GM21737 (cell line): ENCODE data around the gene MCC.

Experiments
- ATAC-seq: cut with Tn5 transposase; IDR thresholded peaks from one replicate; pipeline ENCODE4 v1.9.1; 2021; ENCODE audit warnings: mild to moderate bottlenecking, moderate library complexity; ENCODE audit not compliant: unreplicated experiment

MCC gene

DNA sequence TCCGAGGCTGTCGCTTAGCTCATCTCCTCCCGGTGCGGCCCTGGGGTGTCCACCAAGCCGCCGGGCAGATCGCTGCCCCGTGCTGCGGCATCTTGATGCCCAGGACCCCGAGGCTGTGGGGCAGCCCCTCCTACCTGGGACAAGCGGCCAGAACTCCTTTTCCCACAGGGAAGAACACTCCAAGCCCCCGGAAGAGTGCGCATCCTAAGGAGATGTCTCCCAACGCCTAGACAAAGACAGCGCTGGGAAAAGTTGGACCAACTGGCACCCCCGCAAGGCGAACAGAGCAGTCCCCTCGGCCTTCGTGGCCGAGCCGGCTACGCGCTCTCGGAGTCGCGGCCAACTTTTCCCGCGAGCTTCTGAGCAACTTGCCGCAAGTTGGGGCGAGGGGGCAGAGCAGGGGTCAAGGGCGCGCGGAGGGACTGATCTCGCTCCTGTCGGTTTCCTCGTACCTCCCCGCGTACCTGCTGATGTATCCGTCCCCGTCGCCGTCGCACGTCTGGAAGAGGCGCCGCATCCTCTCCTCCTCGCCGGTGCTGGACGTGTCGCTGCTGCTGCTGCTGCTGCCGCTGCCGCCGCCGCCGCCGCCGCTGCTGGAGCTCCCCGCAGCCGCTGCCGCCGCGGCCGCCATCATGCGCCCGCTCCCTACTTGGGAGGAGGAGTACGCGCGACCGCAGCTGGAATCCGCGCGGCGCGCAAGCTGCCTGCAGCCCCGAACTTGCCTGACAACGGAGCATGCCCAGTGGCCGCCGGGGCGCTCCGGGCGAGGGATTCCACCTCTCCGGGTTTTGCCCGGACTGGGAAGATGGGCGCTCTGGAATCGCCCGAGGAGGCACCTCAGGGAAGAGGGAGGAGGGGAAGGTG lies at the start of gene MCC:
Gene MCC (minus strand): TSS at position 673 of the 864 bp plus-strand sequence.
- no peak for ATAC-seq

DNA sequence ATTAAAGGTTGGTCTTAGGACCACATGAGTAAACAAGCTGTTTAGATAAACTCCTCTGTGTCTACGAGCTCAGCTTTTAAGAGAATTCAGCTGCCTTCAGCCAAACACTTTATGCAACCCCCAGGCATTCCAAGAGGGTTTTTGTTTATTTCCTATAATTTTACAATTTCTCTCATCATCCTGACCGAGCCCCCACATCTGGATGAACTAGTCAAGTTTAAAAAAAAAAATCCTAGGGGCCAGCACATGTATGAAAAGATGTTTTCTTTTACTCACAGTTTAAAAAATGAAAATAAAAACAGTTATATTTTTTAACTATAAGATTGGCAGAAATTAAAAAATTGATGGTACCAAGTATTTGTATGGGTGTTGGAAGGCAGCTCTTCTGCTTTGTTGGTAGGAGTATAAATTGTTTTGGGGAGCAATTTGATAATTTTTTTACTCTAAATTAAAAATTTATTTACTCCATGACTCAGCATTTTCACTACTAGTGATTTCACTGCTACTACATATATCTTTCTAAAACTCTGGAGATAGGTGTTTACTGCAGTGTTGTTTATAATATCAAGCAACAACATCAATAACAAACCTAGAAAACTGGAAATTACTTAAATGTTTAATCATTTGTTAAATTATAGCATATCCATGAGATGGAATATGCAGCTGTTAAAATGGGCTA lies 43.4 kb upstream of the MCC start:
- ATAC-seq: no peak

DNA sequence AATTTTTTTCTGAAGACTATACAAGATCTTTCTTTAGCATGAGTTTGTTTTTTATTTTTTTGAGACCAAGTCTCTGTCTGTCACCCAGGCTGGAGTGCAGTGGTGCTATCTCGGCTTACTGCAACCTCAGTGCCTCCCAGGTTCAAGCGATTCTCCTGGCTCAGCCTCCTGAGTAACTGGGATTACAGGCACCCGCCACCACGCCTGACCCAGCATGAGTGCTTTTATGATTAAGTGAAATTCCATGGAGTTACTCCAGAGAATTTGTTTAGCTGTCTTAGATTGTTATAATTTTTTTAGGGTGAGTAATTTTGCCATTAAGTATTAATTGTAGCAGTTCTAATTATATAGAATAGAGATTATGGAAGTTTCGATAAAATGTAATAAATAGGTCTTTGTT lies 39.5 kb upstream of the MCC start:
- ATAC-seq: no peak

DNA sequence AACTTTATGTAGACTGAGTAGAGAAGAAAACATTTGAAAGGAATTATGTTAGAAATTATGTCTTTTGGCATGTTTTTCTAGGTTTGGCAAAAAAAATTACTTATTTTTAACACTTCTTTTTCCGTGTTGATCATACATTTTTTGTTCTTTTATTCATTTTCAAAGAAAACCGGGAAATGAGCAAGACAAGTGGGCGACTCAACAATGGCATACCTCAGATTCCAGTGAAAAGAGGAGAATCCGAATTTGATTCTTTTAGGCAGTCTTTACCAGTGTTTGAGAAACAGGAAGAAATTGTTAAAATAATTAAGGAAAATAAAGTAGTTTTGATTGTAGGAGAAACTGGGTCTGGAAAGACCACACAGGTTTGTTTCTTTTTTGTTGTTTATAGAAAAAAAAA lies 38.2 kb upstream of the MCC start:
- ATAC-seq: no peak

DNA sequence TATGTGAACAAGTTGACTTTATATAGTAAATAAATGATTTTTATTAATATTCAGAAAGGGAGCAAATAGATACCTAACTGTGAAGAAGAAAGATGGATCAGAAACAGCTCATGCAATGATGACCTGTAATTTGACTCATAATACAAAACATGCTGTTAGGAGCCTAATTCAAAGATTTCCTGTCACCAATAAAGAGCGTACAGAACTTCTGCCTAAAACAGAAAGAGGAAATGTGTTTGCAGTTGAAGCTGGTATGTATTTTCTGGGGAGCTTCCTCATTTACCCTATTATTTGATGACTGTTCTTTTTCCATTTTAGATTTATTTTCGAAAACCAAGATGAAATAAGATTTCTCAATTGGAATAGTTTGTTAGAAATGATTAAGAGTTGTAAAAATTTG lies 36.7 kb upstream of the MCC start:
- peak; percentile 59 for ATAC-seq

DNA sequence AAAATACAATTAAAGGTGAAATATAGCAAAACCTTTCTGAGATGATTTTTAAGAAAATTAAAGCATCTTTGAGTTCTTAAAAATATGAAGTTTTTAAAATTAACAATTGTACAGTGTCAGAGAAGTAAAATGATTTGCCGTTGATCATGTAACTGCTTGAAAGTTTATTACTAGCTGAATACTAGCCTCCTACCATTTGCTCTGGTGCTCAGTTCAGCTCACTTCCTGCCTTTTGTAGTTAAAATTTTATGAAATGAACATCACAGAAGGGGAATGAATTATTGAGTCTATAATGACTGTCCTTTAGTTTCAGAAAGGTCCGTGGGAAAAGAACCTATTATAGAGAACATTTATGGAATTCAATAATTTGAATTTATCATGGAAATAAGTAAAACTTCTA lies 34.9 kb upstream of the MCC start:
- ATAC-seq: no peak

DNA sequence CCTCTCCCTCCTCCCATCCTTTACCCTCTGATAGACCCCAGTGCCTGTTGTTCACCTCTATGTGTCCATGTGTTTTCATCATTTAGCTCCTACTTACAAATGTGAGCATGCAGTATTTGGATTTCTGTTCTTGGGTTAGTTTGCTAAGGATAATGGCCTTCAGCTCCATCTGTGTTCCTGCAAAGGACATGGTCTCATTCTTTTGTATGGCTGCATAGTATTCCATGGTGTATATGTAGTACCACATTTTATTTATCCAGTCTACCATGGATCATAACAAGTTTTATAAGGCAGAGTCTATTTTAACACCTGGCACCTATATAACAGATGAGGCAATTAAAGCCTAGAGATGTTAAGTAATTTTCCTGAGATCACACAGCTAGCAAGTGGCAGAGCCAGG lies 32.6 kb upstream of the MCC start:
- no peak for ATAC-seq

DNA sequence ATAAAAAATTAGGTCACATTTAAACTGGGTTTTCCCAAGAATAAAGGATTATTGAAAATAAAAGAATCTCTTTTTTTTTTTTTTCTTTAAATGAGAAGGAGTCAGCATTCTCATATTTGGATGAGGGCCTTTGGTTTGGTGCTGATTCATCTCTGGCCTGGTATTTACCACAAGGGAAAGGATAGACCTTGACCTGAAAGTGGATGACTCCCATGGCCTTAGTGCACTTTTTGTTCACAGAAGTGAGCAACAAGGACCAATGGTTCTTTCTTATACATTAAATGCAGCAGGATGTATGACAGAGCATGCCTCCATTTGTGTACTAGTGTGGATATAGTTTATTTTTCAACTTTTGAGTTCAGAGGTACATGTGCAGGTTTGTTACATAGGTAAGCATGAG lies 32.2 kb upstream of the MCC start:
- peak; percentile 53 for ATAC-seq

DNA sequence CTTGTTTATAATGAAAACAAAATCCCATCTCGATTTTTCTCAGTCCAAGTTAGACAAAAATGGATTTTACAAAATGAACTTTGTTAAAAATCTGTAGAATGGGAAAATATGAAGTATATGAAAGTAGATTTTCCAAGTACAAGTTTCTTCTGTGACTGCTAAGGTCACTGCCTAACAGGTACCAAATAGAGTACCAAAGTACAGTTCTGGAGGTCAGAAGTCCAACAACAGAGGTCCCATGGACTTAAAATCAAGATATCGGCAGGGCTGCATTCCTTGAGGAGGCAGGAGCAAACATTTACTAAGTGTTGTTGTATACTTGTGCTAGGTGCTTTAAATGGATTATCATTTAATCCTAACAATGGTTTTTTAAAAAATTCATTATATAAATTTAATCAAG lies 31.2 kb upstream of the MCC start:
- ATAC-seq: no peak

DNA sequence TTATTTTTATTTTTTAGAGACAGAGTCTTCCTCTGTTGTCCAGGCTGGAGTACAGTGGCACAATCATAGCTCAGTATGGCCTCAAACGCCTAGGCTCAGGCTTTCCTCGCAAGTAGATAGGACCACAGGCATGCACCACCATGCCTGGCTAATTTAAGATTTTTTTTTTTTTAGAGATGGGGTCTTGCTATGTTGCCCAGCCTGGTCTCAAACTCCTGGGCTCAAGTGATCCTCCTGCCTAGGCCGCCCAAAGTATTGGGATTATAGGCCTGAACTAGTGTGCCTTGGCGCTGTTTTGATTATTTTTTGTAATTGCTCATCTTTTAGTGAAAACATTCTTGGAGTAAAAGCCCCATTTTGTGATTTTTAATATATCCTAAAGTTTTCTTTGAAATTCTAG lies 30.6 kb upstream of the MCC start:
- no peak for ATAC-seq

DNA sequence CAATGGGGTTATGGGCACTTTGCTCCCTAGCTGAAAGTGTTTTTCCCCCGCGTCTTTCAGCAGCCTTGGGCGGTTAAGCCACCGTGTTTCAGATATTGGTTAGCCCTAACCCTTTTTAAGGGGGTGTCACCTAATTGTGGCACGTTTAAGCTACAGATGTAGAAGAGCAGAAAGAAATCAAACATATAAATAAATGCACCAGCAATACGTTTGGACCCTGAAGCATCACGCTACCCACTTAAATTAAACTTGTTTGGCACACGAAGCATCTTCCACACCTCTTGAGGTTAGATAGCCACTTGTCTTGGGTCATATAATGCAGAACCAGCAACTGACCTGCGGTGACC lies 26.0 kb upstream of the MCC start:
- ATAC-seq: no peak

DNA sequence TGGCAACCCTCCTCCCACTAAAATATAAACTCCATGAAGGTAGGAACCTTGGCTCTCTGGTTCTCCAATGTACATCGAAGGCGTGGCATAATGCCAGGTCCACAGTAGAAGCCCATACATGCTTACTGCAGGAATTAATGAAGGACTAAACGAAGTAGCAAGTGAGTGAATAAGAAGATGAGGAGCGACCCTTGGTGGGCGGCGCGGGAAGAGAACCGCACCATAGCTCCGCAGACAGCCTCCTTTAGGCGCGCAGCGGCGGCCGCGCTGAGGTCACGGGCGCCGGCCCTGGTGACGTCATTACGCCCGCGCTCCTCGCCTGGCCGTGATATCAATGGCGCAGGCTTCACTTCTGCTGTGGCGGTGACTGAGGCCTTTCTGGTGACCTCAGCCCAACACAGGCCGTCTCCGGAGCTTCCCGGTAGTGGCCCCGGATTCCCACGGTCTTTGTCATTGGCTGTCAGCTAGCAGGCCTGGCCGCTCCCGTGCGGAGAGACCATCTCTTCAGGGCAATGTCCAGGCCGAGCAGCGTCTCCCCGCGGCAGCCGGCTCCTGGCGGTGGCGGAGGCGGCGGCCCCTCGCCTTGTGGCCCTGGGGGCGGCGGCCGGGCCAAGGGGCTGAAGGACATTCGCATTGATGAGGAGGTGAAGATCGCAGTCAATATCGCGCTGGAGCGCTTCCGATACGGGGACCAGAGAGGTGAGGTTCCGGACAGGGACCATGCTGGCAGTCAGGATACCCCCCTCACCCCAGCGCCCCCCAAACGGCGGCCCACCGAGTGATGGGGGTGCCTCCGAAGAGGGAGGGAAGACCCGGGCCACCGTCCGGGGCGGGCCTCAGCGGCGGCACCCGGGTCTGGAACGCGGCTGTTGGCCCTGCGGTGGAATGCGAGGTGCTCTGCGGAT lies 25.4 kb upstream of the MCC start, which contains the start of gene YTHDC2:
Gene YTHDC2 (plus strand): TSS at position 311 of the 905 bp plus-strand sequence. CDS start 202 bp downstream, at position 513.
- peak; percentile 98 for ATAC-seq

DNA sequence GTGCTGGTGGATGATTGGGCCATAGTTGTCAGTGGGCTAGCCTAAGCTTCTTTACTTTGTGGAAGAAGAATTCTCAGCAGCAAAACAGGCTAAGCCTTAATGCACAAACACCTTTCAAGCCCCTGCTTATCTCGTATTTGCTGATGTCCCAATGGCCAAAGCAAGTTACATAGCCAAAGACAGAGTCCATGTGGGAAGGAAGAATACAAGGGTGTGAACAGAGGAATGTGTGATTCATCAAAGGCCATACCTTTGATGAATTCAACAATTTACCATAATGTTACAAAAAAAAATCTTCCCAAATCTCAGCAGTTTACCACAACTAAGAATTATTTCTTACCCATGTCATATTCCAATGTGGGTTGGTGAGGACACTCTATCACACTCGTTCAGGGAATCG lies 24.1 kb upstream of the MCC start:
- ATAC-seq: no peak

DNA sequence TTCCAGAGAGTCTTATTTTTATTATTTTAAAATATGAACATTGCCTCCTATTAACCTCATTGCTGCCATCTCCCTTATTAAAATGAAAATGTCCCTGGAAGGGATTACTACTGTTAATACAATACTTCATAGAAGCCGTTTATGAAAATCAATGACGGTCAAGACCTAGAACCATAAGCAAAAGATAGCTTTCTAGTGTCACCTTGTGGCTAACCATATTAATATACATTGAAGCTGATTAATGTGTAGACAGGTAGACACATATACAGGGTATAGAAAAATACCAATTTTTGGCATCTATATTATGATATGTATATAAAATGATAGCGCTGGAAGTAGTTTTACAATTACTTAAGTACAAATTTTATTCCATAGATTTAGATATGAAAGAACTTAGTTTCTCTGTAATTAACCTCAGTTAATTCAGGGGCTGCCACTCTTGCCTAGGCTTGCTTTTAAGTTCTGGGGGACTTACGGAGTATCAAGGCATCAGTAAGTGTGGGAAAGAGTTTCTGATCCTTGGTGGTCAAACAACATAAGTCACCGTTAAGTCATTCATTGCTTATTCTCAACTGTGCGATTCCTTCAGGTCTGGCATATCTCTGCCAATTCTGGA lies 22.7 kb upstream of the MCC start:
- no peak for ATAC-seq

DNA sequence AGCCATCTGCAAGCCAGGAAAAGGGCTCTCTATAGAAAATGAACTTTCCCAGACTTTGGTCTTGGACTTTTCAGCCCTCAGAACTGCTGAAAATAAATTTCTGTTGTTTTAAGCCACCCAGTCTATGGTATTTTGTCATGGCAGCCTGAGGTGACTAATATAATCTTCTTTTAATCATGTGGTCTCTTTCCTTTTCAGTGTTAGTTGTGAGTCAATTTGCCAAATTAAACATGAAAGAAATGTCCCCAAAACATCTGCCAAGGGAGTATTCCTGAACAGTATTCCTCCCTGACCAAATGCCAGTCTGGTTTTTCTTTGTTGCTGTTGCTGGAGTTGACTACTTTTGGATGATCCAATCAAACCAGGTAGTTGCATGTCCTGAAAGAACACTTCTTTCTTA lies 20.5 kb upstream of the MCC start:
- ATAC-seq: no peak

DNA sequence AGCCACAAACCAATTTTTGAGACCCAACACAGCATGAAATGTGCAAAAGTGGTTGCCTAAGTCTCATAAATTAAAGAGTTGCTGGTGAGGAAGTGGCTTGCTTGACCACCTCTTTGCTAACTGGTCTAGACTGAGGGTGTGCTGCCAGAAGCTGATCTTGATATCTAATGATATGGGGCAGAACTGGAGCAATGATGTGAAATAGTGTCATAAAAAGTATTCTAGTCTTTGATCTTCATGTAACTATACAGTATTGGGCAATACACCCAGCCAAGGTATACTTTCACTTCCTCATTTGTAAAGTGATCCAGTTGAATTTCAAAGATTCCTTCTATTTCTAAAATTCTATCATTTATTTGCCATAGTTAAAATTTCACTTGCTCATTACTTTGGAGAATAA lies 19.3 kb upstream of the MCC start:
- ATAC-seq: no peak

DNA sequence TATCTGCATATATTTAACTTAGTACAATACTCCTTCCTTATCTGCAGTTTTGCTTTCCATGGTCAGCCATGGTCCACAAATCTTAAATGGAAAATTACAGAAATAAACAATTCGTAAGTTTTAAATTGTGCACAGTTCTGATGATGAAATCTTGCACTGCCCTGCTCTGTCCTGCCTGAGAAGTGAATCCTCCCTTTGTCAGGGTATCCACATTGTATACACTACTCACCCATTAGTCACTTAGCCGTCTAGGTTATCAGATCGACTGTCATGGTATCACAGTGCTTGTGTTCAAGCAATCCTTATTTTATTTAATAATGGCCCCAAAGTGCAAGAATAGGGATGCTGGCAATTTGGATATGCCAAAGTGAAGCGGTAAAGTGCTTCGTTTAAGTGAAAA lies 16.9 kb upstream of the MCC start:
- ATAC-seq: no peak

DNA sequence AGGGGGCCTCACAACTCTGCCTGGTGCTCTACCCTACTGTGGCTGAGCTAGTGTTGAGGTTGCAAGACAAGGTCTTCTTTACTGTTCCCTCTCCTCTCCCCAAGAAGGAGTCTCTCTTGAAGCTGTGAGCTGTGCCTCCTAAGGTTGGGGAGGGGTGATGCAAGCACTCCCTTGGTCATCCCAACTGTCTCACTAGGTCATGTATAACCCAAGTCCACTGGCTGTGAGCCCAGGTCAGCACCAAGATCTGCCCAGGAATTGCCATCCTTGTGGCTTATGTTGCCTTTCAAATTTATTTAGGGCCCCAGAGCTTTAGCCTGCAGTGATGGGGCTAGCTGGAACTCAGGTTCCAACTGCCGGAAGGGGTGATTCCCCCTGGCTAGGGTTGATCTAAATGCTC lies 14.9 kb upstream of the MCC start:
- ATAC-seq: no peak

DNA sequence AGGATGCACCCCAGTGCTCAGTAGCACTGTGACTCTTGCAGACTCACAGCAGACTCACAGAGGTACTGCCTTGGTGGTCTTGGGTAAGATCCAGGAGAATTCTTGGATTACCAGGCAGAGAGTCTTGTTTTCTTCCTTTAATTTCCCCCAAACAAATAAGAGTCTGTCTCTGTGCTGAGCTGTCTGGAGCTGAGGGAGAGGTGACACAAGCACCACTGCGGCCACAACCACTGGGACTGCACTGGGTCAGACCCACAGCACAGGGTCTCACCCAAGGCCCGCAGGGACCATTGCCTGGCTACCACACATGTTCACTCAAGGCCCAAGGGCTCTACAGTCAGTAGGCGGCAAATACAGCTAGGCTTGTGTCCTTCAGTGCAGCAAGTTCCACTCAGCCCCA lies 13.8 kb upstream of the MCC start:
- ATAC-seq: no peak

DNA sequence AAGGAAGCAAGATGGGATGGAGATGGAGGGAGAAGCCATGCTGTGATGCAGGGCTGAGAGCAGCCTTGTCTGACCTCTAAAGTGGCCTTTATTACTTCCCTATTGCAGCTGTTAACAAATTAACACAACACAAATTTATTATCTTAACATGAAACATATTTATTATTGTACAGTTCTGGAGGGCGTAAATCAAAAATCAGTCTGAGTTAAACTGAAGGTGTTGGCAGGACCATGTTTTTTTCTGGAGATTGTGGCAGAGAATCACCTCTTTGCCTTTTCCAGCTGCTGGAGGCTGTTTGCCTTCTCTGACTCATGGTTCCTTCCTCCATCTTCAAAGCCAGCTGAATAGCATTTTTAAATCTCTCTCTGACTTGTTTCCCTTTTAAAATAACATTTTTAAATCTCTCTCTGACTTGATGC lies 7.2 kb upstream of the MCC start:
- no peak for ATAC-seq

DNA sequence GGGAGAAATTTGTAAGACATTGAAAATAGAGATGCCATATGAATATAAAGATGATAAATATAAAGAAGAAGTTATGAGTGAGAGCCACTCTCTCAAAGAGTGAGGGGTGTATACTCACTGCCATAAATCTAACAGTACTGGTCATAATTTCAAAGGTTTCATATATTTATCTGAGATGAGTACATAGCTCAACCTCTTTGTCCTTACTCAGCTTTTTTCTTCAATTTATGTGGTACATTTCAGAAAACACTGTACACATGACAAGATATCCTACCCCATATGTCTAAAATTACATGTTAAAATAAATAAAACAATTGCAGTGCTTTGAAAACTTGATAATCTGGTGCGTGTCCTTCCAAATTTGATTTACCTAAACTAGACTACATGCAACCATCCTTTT lies 5.2 kb upstream of the MCC start:
- ATAC-seq: no peak
